OCI-LY3 (cell line): ENCODE measurements around the gene GHRHR.

Experiments
- CTCF ChIP-seq: fragments of 200-600, 300-600 bp; sonication (generic); IDR thresholded peaks from 2 replicates; pipeline ENCODE4 v1.5.1; 2014; ENCODE audit warnings: antibody characterized with exemption, low read length, low read depth
- EZH2phosphoT487 ChIP-seq: fragments of 200-600 bp; shearing (Covaris generic); IDR thresholded peaks from 2 replicates; pipeline ENCODE4 v1.6.1; 2018; ENCODE audit warnings: antibody characterized with exemption, mixed run types, low read depth

GRCh38 chr7:30915751-30916150 is 48.0 kb upstream of the GHRHR start:
- TF ChIP-seq CTCF (no peak), EZH2phosphoT487 (no peak)
